IMR-90 (cell line): Measurements from ENCODE around the gene HSF2BP.
"Not testable (repeated sequence)": the region's sequence is repeated elsewhere in the genome, so short reads cannot be mapped to it uniquely, and the experiment has no call there.

ENCODE experiments used
- MAFK ChIP-seq: IDR thresholded peaks from 2 replicates; pipeline ENCODE4 v1.6.1; 2012; ENCODE audit warnings: low read depth, low read length, improper control_type of control experiment
- RCOR1 ChIP-seq: IDR thresholded peaks from 2 replicates; pipeline ENCODE4 v1.6.1; 2012; ENCODE audit warnings: mild to moderate bottlenecking, low read length, improper control_type of control experiment; ENCODE audit not compliant: insufficient replicate concordance
- TF ChIP-seq, protein P1 (sequence below): conservative IDR thresholded peaks from 2 replicates; pipeline ENCODE4 v1.5.1; 2012; ENCODE audit warnings: mild to moderate bottlenecking, low read depth, low read length, improper control_type of control experiment

DNA sequence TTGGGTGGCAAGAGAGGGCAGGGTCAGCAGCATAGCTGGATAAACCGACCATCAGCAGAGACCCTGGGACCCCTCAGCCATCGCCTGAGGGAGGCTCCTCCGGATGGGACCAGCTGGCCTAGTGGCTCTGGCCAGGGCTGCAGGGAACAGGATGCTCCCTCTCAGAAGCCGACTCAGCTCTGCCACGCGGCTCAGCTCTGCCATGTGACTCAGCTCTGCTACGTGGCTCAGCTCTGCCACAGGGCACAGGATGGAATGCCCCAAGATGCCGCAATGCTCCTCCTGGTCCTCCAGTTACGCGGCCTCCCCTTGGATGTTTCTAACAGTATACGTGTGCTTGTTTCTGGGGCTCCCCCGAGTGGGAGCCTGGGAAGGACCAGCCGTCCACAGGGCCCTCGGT is 165.8 kb downstream of the HSF2BP start:
- not testable (repeated sequence) for TF ChIP-seq RCOR1, MAFK
- TF ChIP-seq, protein P1, sequence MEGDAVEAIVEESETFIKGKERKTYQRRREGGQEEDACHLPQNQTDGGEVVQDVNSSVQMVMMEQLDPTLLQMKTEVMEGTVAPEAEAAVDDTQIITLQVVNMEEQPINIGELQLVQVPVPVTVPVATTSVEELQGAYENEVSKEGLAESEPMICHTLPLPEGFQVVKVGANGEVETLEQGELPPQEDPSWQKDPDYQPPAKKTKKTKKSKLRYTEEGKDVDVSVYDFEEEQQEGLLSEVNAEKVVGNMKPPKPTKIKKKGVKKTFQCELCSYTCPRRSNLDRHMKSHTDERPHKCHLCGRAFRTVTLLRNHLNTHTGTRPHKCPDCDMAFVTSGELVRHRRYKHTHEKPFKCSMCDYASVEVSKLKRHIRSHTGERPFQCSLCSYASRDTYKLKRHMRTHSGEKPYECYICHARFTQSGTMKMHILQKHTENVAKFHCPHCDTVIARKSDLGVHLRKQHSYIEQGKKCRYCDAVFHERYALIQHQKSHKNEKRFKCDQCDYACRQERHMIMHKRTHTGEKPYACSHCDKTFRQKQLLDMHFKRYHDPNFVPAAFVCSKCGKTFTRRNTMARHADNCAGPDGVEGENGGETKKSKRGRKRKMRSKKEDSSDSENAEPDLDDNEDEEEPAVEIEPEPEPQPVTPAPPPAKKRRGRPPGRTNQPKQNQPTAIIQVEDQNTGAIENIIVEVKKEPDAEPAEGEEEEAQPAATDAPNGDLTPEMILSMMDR = not testable (repeated sequence)
